GM19324 (cell line): ENCODE data around the gene SPPL2B.

Source experiments
- ATAC-seq: cut with Tn5 transposase; IDR thresholded peaks from one replicate; pipeline ENCODE4 v1.9.1; 2021; ENCODE audit warnings: mild to moderate bottlenecking, moderate library complexity; ENCODE audit not compliant: unreplicated experiment, low FRiP score

Gene SPPL2B

DNA sequence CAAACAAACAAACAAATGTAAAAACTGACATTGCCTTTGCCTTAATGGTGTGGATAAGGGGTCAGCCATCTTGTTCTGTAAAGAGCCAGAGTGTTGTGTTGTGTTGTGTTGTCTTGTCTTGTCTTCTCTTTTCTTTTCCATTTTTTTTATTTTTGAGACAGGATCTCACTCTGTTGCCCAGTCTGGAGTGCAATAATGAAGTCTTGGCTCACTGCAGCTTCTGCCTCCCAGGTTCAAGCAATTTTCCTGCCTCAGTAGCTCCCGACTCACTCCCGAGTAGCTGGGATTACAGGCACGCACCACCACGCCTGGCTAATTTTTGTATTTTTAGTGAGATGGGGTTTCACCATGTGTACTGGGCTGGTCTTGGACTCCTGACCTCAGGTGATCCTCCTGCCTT lies 71.1 kb downstream of the SPPL2B start:
- no peak for ATAC-seq
